Measurements from ENCODE around the gene KCNMA1.

GRCh38 chr10:77162697-77163096 is 474.9 kb downstream of the KCNMA1 start:
- no peak for TF ChIP-seq CTCF (IDR thresholded peaks at IDR 0.05)
- TF ChIP-seq ZFX (IDR thresholded peaks at IDR 0.05; ENCODE audit: borderline replicate concordance), result no peak

All from 22Rv1 (cell line).